Right atrium auricular region (tissue), 2 donors: ENCODE results near the gene IL11RA. TPM values are rescaled to one million over a fixed set of nuclear protein-coding genes. Genes with fewer than 3 reads are reported as not detected.

Experiments used
- DNase-seq: peaks from one replicate; pipeline ENCODE4 v3.0.0-alpha.2; 2019; ENCODE audit warnings: low spot score
- H3K27ac ChIP-seq, 2 donors: fragments of 200-600 bp; sonication (generic); 1 replicate in 1 of 2; 2 replicates in 1 of 2; pipeline ENCODE4 v1.5.1; 2016 to 2019
- H3K27me3 ChIP-seq, 2 donors: fragments of 200-600 bp; sonication (generic); one replicate each; pipeline versions ENCODE4 v1.5.1 to v1.6.0; 2017 to 2019
- H3K36me3 ChIP-seq: fragments of 200-600 bp; sonication (generic); one replicate; pipeline ENCODE4 v1.5.1; 2016
- H3K4me1 ChIP-seq, 2 donors: fragments of 200-600 bp; sonication (generic); one replicate each; pipeline versions ENCODE4 v1.5.1 to v1.6.0; 2017 to 2019
- H3K4me3 ChIP-seq, 2 donors: fragments of 200-600 bp; sonication (generic); 1 replicate in 1 of 2; 2 replicates in 1 of 2; pipeline ENCODE4 v1.5.1; 2017 to 2019; ENCODE audit warnings: mild to moderate bottlenecking in 1 of 2, moderate library complexity in 1 of 2
- H3K9me3 ChIP-seq, 2 donors: fragments of 200-600 bp; sonication (generic); one replicate each; pipeline ENCODE4 v1.5.1; 2019
- total RNA-seq, 2 donors: library from RNA; depleted of rRNA; stranded (reverse); fragments of >200 nt; gene quantifications; one replicate each; pipeline ENCODE4 v1.1.0, GENCODE V29; 2016
- TF ChIP-seq, protein P1 (sequence below), 2 donors: fragments of 200-600 bp; sonication (generic); IDR thresholded peaks; one replicate each; pipeline ENCODE4 v1.5.1; 2019; ENCODE audit warnings: antibody characterized with exemption in 2 of 2

The IL11RA gene
- total RNA-seq, 2 donors from 2014 or later, result 58.2 to 108 TPM

DNA sequence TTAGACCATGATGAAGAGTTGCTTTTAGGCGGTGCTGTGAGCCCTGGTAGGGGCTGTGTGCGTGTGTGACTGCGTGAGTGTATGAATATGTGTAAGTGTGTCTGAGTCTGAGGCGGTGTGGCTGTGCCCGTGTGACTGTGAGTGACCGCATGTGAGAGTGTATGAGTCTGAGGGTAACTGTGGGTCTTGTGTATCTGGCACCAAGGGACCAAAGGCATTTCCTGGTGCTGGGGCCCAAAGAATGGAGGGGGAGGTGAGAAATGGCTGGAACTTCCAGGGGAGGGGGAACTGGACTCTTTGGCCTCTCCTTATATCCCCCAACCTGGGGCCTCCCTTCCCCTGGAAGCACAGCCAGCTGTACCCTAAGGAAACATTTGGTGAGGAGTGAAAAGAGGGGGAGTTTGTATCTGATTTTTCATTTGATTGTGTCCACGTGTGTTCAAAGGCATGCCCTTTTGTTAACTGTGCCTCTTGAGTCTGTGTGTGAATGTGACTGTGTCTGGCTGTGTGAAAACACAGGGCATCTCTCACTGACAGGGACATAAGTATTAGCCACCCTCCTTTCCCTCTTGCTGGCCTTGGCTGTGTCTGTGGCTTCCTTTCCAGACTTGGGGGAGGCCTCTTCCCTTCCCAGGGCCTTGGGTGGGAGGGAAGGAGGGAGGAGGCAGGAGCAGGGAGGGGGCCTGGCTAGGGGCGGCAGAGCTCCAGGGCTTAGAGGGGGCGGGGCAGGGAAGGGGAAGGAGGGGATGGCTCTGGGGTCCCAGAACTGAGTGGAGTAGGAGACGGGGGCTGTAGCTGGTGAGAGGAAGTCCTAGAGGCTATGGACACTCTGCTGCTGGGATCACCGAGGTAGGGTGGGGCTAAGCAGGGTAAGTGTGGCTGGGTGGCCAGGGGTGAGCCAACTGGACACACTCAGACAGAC lies 1.4 kb downstream of the IL11RA start:
- TF ChIP-seq, protein P1, sequence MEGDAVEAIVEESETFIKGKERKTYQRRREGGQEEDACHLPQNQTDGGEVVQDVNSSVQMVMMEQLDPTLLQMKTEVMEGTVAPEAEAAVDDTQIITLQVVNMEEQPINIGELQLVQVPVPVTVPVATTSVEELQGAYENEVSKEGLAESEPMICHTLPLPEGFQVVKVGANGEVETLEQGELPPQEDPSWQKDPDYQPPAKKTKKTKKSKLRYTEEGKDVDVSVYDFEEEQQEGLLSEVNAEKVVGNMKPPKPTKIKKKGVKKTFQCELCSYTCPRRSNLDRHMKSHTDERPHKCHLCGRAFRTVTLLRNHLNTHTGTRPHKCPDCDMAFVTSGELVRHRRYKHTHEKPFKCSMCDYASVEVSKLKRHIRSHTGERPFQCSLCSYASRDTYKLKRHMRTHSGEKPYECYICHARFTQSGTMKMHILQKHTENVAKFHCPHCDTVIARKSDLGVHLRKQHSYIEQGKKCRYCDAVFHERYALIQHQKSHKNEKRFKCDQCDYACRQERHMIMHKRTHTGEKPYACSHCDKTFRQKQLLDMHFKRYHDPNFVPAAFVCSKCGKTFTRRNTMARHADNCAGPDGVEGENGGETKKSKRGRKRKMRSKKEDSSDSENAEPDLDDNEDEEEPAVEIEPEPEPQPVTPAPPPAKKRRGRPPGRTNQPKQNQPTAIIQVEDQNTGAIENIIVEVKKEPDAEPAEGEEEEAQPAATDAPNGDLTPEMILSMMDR (IDR thresholded peaks at IDR 0.05), result no peak
- H3K4me3 ChIP-seq, result peak overlapping the region; percentile 29 to 52
- peaks cover 0 to 68% of the 10 kb centered on the region in 2 donors for H3K4me1 ChIP-seq
- peak overlapping the region; percentile 85 to 93 for H3K27ac ChIP-seq
- H3K9me3 ChIP-seq, result no peaks in the 10 kb centered on the region
- H3K36me3 ChIP-seq, result peaks cover 18% of the 10 kb centered on the region
- no peaks in the 10 kb centered on the region for H3K27me3 ChIP-seq
- no peak for DNase-seq

DNA sequence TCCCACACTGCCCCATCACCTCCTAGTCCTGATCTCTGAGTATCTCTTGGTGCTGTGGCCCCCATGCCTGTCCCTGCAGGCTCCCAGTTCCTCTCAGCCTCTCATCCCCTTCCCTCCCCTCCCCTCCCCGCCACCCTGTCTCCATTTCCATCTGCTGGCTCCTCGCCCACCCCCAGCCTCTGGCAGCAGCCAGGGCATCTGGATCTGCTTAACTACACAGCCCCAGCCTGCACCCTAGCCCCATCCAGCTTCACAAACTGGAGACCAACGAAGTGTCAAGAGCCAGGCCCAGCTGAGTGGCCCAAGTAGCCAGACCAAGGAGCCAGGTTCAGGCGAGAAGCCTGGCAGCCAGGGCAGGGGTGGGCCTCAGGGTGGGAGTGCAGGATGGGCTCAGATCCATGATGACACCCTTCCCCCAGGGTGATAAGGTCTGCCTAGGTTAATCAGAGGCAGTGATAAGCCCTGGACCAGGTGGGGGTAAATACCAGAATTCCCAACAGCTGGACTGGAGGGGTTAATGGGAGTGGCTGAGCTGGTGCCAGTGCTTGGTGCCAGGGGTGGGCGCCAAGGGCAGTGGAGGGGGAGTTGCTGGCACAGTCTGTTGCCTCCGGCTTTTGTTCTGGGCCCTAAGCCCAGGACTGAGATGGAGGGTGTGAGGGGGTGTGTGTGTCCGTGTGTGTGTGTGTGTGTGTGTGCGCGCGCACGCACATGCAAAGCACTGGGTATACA lies 2.5 kb downstream of the IL11RA start:
- TF ChIP-seq, protein P1 (IDR thresholded peaks at IDR 0.05), result no peak
- H3K9me3 ChIP-seq, result no peaks in the 10 kb centered on the region
- H3K4me1 ChIP-seq, result peaks cover 0 to 59% of the 10 kb centered on the region in 2 donors
- peak; percentile 74 for DNase-seq
- peaks cover 7% of the 10 kb centered on the region for H3K36me3 ChIP-seq
- no peak overlapping the region for H3K4me3 ChIP-seq
- no peaks in the 10 kb centered on the region for H3K27me3 ChIP-seq
- H3K27ac ChIP-seq, result peak overlapping the region; percentile 85 to 93

DNA sequence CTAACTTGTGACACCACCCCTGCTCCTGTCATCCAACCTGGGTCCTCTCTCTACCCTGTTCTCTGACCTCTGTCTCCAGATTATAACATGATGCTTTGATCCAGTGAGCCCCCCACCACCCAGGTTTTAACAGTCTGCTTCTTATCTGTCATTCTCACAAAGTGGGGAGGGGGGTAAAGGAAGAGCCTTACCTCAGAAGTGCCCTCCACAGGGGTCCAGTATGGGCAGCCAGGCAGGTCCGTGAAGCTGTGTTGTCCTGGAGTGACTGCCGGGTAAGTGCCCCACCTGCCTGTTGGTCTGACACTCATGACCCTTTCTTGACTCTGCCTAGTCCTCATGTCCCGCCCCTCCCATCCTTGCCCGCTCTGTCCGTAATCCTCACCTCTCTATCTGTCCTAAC lies 3.4 kb downstream of the IL11RA start:
- Histone ChIP-seq H3K27ac (peak overlapping the region; percentile 85 to 93), H3K4me3 (no peak overlapping the region), H3K9me3 (no peaks in the 10 kb centered on the region), H3K4me1 (peaks cover 0 to 59% of the 10 kb centered on the region in 2 donors), H3K36me3 (peaks cover 5% of the 10 kb centered on the region), H3K27me3 (no peaks in the 10 kb centered on the region)
- TF ChIP-seq, protein P1 (IDR thresholded peaks at IDR 0.05), result no peak
- no peak for DNase-seq

DNA sequence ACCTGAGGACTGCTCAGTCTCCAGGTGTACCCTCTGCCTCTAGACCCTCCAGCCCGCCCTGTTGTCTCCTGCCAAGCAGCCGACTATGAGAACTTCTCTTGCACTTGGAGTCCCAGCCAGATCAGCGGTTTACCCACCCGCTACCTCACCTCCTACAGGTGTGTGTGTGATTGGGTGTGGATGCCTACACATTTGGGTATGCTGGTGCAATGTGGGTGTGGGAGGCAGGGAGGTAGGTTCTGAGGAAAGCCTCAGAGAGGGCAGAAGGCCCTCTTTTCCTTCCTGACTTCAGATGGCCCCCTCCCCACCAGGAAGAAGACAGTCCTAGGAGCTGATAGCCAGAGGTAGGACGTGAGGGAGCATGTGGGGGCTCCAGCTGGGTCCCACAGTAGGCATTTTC lies 5.0 kb downstream of the IL11RA start:
- Histone ChIP-seq H3K27me3 (no peaks in the 10 kb centered on the region), H3K36me3 (peaks cover 7% of the 10 kb centered on the region), H3K4me1 (peaks cover 0 to 46% of the 10 kb centered on the region in 2 donors), H3K4me3 (no peak overlapping the region), H3K27ac (no peak overlapping the region), H3K9me3 (no peaks in the 10 kb centered on the region)
- DNase-seq, result no peak
- TF ChIP-seq, protein P1 (IDR thresholded peaks at IDR 0.05), result no peak

DNA sequence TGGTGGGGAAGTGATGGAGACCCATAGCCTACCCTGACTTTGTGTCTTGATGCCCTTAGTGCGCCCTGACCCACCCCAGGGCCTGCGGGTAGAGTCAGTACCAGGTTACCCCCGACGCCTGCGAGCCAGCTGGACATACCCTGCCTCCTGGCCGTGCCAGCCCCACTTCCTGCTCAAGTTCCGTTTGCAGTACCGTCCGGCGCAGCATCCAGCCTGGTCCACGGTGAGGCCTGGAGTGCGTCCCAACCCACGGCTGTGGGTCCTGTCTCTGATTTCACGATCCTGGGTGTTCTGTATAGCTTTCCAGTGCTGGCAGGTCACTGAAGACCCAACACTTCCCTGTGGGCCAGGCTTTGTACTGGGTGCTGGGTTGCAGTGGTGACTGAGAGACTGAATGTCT lies 6.5 kb downstream of the IL11RA start:
- Histone ChIP-seq H3K27ac (no peak overlapping the region), H3K27me3 (no peaks in the 10 kb centered on the region), H3K4me1 (peaks cover 0 to 33% of the 10 kb centered on the region in 2 donors), H3K9me3 (no peaks in the 10 kb centered on the region), H3K36me3 (peaks cover 7% of the 10 kb centered on the region), H3K4me3 (no peak overlapping the region)
- no peak for DNase-seq
- TF ChIP-seq, protein P1 (IDR thresholded peaks at IDR 0.05), result no peak
